ENCODE data around the gene PNPLA7.

DNA sequence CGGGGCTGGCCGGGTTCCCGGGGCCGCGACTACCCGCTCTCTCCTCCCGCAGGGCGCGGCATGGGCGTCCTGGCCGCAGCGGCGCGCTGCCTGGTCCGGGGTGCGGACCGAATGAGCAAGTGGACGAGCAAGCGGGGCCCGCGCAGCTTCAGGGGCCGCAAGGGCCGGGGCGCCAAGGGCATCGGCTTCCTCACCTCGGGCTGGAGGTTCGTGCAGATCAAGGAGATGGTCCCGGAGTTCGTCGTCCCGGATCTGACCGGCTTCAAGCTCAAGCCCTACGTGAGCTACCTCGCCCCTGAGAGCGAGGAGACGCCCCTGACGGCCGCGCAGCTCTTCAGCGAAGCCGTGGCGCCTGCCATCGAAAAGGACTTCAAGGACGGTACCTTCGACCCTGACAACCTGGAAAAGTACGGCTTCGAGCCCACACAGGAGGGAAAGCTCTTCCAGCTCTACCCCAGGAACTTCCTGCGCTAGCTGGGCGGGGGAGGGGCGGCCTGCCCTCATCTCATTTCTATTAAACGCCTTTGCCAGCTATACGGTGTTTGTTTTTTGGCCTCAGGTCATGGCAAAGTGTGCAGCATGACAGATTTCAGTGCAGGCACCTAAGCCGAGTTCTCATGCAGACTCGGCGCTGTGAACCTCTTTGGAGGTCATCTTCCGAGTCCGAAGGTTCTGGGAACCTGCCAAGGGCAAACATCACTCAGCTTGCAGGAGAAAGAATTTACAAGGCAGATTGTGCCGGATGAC, 2.0 kb upstream of the PNPLA7 start:
- TF ChIP-seq, protein P1, sequence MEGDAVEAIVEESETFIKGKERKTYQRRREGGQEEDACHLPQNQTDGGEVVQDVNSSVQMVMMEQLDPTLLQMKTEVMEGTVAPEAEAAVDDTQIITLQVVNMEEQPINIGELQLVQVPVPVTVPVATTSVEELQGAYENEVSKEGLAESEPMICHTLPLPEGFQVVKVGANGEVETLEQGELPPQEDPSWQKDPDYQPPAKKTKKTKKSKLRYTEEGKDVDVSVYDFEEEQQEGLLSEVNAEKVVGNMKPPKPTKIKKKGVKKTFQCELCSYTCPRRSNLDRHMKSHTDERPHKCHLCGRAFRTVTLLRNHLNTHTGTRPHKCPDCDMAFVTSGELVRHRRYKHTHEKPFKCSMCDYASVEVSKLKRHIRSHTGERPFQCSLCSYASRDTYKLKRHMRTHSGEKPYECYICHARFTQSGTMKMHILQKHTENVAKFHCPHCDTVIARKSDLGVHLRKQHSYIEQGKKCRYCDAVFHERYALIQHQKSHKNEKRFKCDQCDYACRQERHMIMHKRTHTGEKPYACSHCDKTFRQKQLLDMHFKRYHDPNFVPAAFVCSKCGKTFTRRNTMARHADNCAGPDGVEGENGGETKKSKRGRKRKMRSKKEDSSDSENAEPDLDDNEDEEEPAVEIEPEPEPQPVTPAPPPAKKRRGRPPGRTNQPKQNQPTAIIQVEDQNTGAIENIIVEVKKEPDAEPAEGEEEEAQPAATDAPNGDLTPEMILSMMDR (IDR thresholded peaks at IDR 0.05), result no peak
- TF ChIP-seq EZH2 (IDR thresholded peaks at IDR 0.05; ENCODE audit: borderline replicate concordance, insufficient read depth, low read depth, low read length, poor library complexity, severe bottlenecking), result no peak

Measured in B cell (primary cell).